DND-41 (cell line): ENCODE data around the gene RNU1-1.
A peak's percentile ranks its signal among the peaks of the same experiment; 100 is the strongest.
"Not testable (repeated sequence)": the region's sequence is repeated elsewhere in the genome, so short reads cannot be mapped to it uniquely, and the experiment has no call there.

Experiments used
- ATAC-seq: fragments of 200-7000 bp; cut with Tn5 transposase; 3 replicates; pipeline ENCODE4 v1.9.1; 2021; ENCODE audit warnings: low read depth; ENCODE audit not compliant: insufficient read depth
- DNase-seq: peaks from one replicate; pipeline ENCODE4 v3.0.0-alpha.2; 2020
- H2AFZ ChIP-seq: 2 replicates; pipeline ENCODE4 v1.6.0; 2012; ENCODE audit warnings: low read depth, low read length
- H3K27ac ChIP-seq: 2 replicates; pipeline ENCODE4 v1.5.1; 2012; ENCODE audit warnings: low read length, inconsistent platforms
- H3K27me3 ChIP-seq: fragments of 200-600 bp; sonication (generic); 2 replicates; pipeline ENCODE4 v1.6.0; 2012; ENCODE audit warnings: low read length, mild to moderate bottlenecking, inconsistent platforms; ENCODE audit not compliant: insufficient read depth, poor library complexity
- H3K36me3 ChIP-seq: 2 replicates; pipeline ENCODE4 v1.5.1; 2012; ENCODE audit warnings: low read length, inconsistent platforms; ENCODE audit not compliant: insufficient read depth
- H3K4me1 ChIP-seq: 2 replicates; pipeline ENCODE4 v1.5.1; 2012; ENCODE audit warnings: mild to moderate bottlenecking, low read length; ENCODE audit not compliant: insufficient read depth
- H3K4me2 ChIP-seq: 2 replicates; pipeline ENCODE4 v1.6.0; 2012; ENCODE audit warnings: mild to moderate bottlenecking, moderate library complexity, low read length, inconsistent platforms; ENCODE audit not compliant: insufficient read depth
- H3K4me3 ChIP-seq, 2 experiments: fragments of 200-600 bp in 1 of 2; shearing (Covaris generic) in 1 of 2; 2 replicates each; pipeline ENCODE4 v1.5.1; 2012 to 2016; ENCODE audit warnings: inconsistent platforms in 2 of 2, low read length in 2 of 2, mild to moderate bottlenecking in 2 of 2, low read depth in 1 of 2, moderate library complexity in 1 of 2
- H3K79me2 ChIP-seq: 2 replicates; pipeline ENCODE4 v1.6.0; 2012; ENCODE audit warnings: low read length, inconsistent platforms; ENCODE audit not compliant: insufficient read depth
- H3K9ac ChIP-seq: 2 replicates; pipeline ENCODE4 v1.6.0; 2012; ENCODE audit warnings: low read depth, mild to moderate bottlenecking, inconsistent platforms, low read length, moderate library complexity
- H3K9me3 ChIP-seq: 2 replicates; pipeline ENCODE4 v1.5.1; 2012; ENCODE audit warnings: low read length, moderate library complexity, mild to moderate bottlenecking, inconsistent platforms; ENCODE audit not compliant: insufficient read depth, severe bottlenecking
- H4K20me1 ChIP-seq: 2 replicates; pipeline ENCODE4 v1.6.0; 2012; ENCODE audit warnings: low read length; ENCODE audit not compliant: insufficient read depth
- EZH2 ChIP-seq: IDR thresholded peaks from 3 replicates; pipeline ENCODE4 v1.6.1; 2012; ENCODE audit warnings: borderline replicate concordance, low read depth, mild to moderate bottlenecking, moderate library complexity, low read length, inconsistent platforms; ENCODE audit not compliant: severe bottlenecking
- TF ChIP-seq, protein P1 (sequence below): IDR thresholded peaks from 2 replicates; pipeline ENCODE4 v1.5.1; 2012; ENCODE audit warnings: borderline replicate concordance, low read length, moderate library complexity, mild to moderate bottlenecking; ENCODE audit not compliant: poor library complexity, severe bottlenecking; ENCODE audit errors: extremely low read depth

RNU1-1 gene

DNA sequence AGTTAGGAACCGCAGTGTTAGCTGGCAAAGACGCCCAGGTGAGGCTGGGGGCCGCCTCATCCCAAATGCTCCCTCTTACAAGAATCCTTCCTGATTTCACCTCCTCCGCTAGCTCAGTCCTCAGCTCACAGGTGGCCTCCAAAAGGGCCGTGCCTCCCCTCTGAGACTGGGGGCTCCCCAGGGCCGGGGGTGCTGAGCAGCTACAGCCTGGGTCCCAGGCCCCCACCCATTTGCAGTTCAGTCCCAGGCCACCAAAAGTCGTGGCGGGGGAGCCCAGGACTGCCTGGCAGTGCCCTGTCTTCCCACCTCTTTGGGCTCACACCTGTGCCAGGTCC lies 29.6 kb downstream of the RNU1-1 start:
- no peaks in the 10 kb centered on the region for H4K20me1 ChIP-seq
- no peaks in the 10 kb centered on the region for H3K79me2 ChIP-seq
- H3K27ac ChIP-seq: no peak overlapping the region
- no peaks in the 10 kb centered on the region for H3K4me1 ChIP-seq
- no peaks in the 10 kb centered on the region for H3K9me3 ChIP-seq
- DNase-seq: no peak
- H3K36me3 ChIP-seq: peaks cover 33% of the 10 kb centered on the region
- H3K4me3 ChIP-seq: no peak overlapping the region
- TF ChIP-seq, protein P1, sequence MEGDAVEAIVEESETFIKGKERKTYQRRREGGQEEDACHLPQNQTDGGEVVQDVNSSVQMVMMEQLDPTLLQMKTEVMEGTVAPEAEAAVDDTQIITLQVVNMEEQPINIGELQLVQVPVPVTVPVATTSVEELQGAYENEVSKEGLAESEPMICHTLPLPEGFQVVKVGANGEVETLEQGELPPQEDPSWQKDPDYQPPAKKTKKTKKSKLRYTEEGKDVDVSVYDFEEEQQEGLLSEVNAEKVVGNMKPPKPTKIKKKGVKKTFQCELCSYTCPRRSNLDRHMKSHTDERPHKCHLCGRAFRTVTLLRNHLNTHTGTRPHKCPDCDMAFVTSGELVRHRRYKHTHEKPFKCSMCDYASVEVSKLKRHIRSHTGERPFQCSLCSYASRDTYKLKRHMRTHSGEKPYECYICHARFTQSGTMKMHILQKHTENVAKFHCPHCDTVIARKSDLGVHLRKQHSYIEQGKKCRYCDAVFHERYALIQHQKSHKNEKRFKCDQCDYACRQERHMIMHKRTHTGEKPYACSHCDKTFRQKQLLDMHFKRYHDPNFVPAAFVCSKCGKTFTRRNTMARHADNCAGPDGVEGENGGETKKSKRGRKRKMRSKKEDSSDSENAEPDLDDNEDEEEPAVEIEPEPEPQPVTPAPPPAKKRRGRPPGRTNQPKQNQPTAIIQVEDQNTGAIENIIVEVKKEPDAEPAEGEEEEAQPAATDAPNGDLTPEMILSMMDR: no peak
- TF ChIP-seq EZH2: no peak
- no peak overlapping the region for H3K9ac ChIP-seq
- no peak overlapping the region for H2AFZ ChIP-seq
- ATAC-seq: no peak
- no peaks in the 10 kb centered on the region for H3K27me3 ChIP-seq
- no peak overlapping the region for H3K4me2 ChIP-seq

DNA sequence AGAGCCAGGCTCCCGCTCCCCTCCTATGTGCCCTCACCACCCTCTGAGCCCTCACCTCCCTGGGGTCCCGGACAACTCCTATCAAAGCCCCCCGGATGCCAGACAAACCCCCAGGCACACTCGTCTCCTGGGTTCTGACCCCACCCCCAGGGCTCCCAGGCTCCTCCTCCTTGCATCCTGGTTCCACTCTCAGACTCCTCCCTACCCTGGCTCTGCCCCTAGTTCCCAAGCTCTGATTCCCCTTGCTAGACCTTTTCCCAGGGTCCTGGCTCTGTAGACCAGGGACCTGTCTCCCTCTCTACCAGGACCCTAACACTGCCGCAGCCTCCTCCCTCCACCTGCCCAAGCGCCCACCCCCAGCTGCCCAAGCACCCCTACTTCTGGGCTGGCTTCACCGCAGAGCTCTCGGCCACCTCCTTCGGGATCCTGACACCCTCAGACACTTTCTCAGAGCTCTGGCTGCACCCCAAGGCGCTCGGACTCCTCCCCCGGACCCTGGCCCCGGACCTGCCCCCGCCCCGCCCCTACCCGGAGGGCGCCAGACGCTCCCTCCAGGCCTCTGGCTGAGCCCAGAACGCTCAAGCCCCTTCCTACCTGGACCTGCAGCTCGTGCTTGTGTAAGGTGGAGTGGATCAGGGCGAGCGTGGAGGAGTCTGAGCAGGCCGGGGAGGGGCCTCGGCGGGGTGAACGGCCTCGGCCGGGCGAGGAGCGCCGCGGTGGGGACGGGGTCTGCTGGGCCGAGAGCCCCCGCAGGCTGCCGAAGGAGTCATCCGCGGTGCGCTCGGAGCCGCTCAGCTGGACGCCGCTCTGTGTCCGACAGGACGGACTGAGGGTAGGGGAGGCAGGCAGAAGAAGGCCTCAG lies 30.2 kb downstream of the RNU1-1 start:
- H3K9me3 ChIP-seq, DNase-seq, H3K4me3 ChIP-seq, H3K4me2 ChIP-seq, H3K4me1 ChIP-seq, H2AFZ ChIP-seq, H3K27ac ChIP-seq, H4K20me1 ChIP-seq, H3K9ac ChIP-seq, ATAC-seq, H3K27me3 ChIP-seq, H3K79me2 ChIP-seq: not testable (repeated sequence)
- H3K36me3 ChIP-seq: peaks cover 30% of the 10 kb centered on the region

DNA sequence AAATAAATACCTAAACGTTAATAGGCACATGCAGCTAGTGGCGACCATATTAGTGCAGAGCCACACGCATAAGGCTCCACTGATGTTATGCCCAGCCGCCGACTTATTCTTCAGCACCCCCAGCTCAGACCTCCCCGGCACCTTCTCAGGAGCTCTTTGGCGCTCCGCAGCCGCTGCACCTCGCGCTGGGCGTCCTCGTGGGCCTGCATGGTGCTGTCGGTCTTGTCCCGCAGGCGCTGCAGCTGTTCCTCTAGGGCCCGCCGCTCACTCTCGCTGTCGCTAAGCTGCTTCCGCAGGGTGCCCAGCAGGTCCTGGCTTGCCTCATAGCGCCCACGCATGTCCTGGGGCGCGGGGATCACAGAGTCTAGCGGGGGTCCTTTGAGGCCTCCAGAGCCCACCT lies 30.9 kb downstream of the RNU1-1 start:
- not testable (repeated sequence) for DNase-seq, H3K4me3 ChIP-seq, H3K27me3 ChIP-seq, H3K9me3 ChIP-seq, H3K27ac ChIP-seq, H3K4me1 ChIP-seq, H3K4me2 ChIP-seq, H3K79me2 ChIP-seq, H3K9ac ChIP-seq, H4K20me1 ChIP-seq, H2AFZ ChIP-seq
- peak; percentile 27; the same call in 1 of the 3 replicates for ATAC-seq
- H3K36me3 ChIP-seq: peaks cover 37% of the 10 kb centered on the region

DNA sequence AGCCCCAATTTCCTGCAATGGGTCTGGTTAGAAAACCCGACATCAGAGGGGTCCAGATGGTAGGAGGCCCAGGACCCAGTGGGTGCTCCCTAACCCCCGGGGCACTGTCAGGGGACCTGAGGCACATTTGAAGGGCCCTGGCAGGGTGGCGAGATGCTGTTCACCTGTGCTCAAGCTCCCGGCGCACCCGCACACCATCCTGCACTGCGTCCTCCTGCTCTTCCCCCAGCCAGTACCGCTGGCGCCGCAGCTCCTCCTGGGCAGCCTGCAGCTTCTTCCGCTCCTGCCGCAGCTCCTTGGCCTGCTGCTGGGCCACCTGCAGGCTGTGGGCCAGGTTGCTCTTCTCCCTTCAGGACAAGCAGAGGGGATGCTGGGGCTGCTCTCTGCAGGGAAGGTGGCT lies 36.0 kb downstream of the RNU1-1 start:
- ATAC-seq (no peak), DNase-seq (no peak)
- Histone ChIP-seq H3K9ac (no peak overlapping the region), H3K9me3 (no peaks in the 10 kb centered on the region), H3K4me1 (no peaks in the 10 kb centered on the region), H3K79me2 (no peaks in the 10 kb centered on the region), H3K27ac (no peak overlapping the region), H3K4me3 (no peak overlapping the region), H3K36me3 (peaks cover 44% of the 10 kb centered on the region), H3K4me2 (no peak overlapping the region), H3K27me3 (no peaks in the 10 kb centered on the region), H2AFZ (no peak overlapping the region), H4K20me1 (no peaks in the 10 kb centered on the region)
- TF ChIP-seq EZH2: no peak
- TF ChIP-seq, protein P1: no peak

DNA sequence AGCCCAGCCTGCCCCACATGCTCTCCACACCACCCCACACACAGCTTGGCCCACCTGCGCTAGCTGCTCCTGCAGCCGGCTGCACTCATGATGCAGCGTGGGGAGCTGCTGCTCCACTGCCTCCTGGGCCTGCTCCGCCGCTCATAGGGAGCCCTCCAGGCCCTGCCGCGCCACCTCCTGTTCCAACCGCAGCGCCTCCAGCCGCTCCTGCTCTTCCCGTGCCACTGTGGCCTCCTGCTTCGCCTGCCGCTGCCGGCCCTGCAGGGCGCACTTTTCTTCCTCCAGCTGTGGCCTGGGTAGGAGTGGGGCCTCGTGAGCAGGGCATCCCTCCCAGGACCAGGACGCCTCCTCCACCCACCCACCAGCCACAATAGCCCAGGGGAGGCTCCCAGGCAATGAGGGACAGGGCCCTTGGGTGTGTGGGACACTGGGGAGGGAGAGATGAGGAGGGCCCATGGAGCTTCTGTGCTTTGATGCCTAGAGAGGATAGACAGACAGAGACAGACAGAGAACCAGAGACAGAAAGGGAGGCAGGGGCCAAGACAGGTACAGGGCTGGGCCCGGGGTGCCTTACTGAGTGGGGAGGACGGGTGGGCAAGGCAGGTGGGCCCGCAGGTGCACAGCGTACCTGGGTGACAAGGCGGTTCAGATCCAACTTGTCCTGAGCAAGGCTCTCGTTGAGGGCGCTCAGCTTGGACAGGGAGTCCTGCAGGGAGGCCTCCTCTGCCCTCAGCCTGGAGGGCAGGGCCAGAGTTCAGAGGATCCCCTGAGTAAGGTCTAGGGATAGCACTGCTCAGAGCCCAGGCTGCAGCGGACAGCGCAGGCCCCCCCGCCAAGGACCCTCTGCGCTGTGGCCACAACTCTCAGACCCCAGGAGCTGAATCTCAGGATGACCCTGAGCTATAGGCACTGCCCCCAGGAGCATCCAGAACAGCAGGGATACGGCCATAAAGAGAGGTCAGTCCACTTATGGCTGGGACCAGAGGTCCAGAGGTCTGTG lies 38.0 kb downstream of the RNU1-1 start:
- H3K27me3 ChIP-seq, H4K20me1 ChIP-seq, DNase-seq, H3K4me3 ChIP-seq, H3K27ac ChIP-seq, H2AFZ ChIP-seq, H3K9ac ChIP-seq, ATAC-seq, H3K4me1 ChIP-seq, H3K79me2 ChIP-seq, H3K4me2 ChIP-seq, H3K9me3 ChIP-seq: not testable (repeated sequence)
- H3K36me3 ChIP-seq: peaks cover 43% of the 10 kb centered on the region
